Psoas muscle (tissue), 8 donors: ENCODE data around the gene DRC1. TPM values are rescaled to one million over a fixed set of nuclear protein-coding genes. Genes with fewer than 3 reads are reported as not detected.

Source experiments
- ATAC-seq, 4 donors: fragments of 200-7000 bp; cut with Tn5 transposase; one replicate each; pipeline ENCODE4 v1.9.1; 2020; ENCODE audit warnings: moderate library complexity in 3 of 4, mild to moderate bottlenecking in 2 of 4
- DNase-seq, 2 donors: peaks; one replicate each; pipeline ENCODE4 v3.0.0-alpha.2; 2020
- H3K27ac ChIP-seq: fragments of 200-600 bp; one replicate; pipeline ENCODE4 v1.8.0; 2022
- H3K27me3 ChIP-seq, 3 donors: fragments of 200-600 bp in 1 of 3; one replicate each; pipeline versions ENCODE4 v1.6.1 to v1.8.0; 2013 to 2022; ENCODE audit warnings: low read length in 2 of 3, mild to moderate bottlenecking in 2 of 3, moderate library complexity in 1 of 3; ENCODE audit not compliant: insufficient read depth in 3 of 3
- H3K36me3 ChIP-seq, 2 donors: fragments of 200-600 bp in 1 of 2; one replicate each; pipeline versions ENCODE4 v1.6.1 to v1.8.0; 2013 to 2022; ENCODE audit warnings: low read depth in 1 of 2, mild to moderate bottlenecking in 1 of 2, moderate library complexity in 1 of 2; ENCODE audit not compliant: insufficient read depth in 1 of 2
- H3K4me1 ChIP-seq: fragments of 200-600 bp; one replicate; pipeline ENCODE4 v1.8.0; 2022
- H3K4me3 ChIP-seq: fragments of 200-600 bp; one replicate; pipeline ENCODE4 v1.8.0; 2022; ENCODE audit warnings: mild to moderate bottlenecking
- H3K9me3 ChIP-seq: fragments of 200-600 bp; one replicate; pipeline ENCODE4 v1.8.0; 2022
- CTCF ChIP-seq: fragments of 200-600 bp; IDR thresholded peaks from one replicate; pipeline ENCODE4 v1.8.0; 2022; ENCODE audit warnings: antibody characterized with exemption
- WGBS, 3 donors: extraction: QIAGEN DNeasy Blood & Tissue Kit; methylation state at CpG; one replicate each; pipeline versions ENCODE4 v1.1.6 to v1.1.7; 2013; 5-methylcytosine and 5-hydroxymethylcytosine counted together
- intact Hi-C, 2 donors: fragments of 100-400 bp; cut with DNase I; formaldehyde crosslinking; loops; one replicate each; pipeline versions ENCODE4 v1.11.0 to v1.14.2; 2022
- polyA plus RNA-seq, 3 donors: library from polyadenylated mRNA; stranded (reverse); fragments of 200-250 nt; gene quantifications; one replicate each; pipeline ENCODE4 v1.2.3, GENCODE V29; 2013
- total RNA-seq, 4 donors: library from RNA; stranded (reverse); fragmentation: NEBNext Ultra II Directional in 2 of 4; extraction: Animal tissue kit (Norgen Biotek cat#: 25700) in 2 of 4; gene quantifications; one replicate each; pipeline versions ENCODE4 v1.2.1 to v1.2.4, GENCODE V29; 2021 to 2023
- donor health status: healthy with polysubstance abuse.
- donor health status: DM: no; HTN: no; CAD: no; lungs with moderate emphysema.
- donor health status: Bipolar disorder and iron deficiency.
- donor health status: healthy.
- donor health status: DM: yes; HTN: yes; CAD: no.
- donor health status: DM: no; HTN: no; CAD: no.
- donor health status: DM: no; HTN: no; CAD: no.
- donor health status: DM: yes; HTN: yes; CAD: no.

DRC1 gene
- total and polyA plus RNA-seq, 7 donors: 0.04 to 0.15 (median 0.08) TPM; not detected in 3

GRCh38 chr2:26491563-26492167 is 89.9 kb downstream of the DRC1 start:
- no peak for DNase-seq

GRCh38 chr2:26492749-26493515 is 91.2 kb downstream of the DRC1 start:
- no peak for ATAC-seq
- H3K36me3 ChIP-seq: no peaks in the 10 kb centered on the region
- no peak overlapping the region for H3K4me3 ChIP-seq
- intact Hi-C loops: no loop called here
- H3K27me3 ChIP-seq: no peaks in the 10 kb centered on the region
- H3K4me1 ChIP-seq: peaks cover 4% of the 10 kb centered on the region
- WGBS, 3 donors: 89 to 93% (median 90%) methylated on average over 7 of the region's 7 CpGs
- no peak overlapping the region for H3K27ac ChIP-seq
- TF ChIP-seq CTCF: no peak
- peak in 1 of 2 donors; percentile 38 for DNase-seq
- H3K9me3 ChIP-seq: no peaks in the 10 kb centered on the region

More at GRCh38 chr2:26491563-26492167, 89.9 kb downstream of the DRC1 start:
- Histone ChIP-seq H3K9me3 (no peaks in the 10 kb centered on the region), H3K27me3 (no peaks in the 10 kb centered on the region), H3K4me1 (peaks cover 4% of the 10 kb centered on the region), H3K27ac (no peak overlapping the region), H3K4me3 (no peak overlapping the region), H3K36me3 (no peaks in the 10 kb centered on the region)
- 52 to 61% (median 56%) methylated on average over 8 of the region's 8 CpGs for WGBS, 3 donors
- intact Hi-C loops: no loop called here
- TF ChIP-seq CTCF: no peak
- ATAC-seq: no peak

GRCh38 chr2:26493566-26493965 is 91.8 kb downstream of the DRC1 start:
- Histone ChIP-seq H3K36me3 (no peaks in the 10 kb centered on the region), H3K27me3 (no peaks in the 10 kb centered on the region), H3K9me3 (no peaks in the 10 kb centered on the region), H3K4me1 (peaks cover 4% of the 10 kb centered on the region), H3K4me3 (no peak overlapping the region), H3K27ac (no peak overlapping the region)
- ATAC-seq (no peak), DNase-seq (no peak)
- no peak for TF ChIP-seq CTCF
- 93 to 94% (median 94%) methylated on average over 10 of the region's 10 CpGs for WGBS, 3 donors
- intact Hi-C loops: no loop called here

GRCh38 chr2:26494199-26494598 is 92.5 kb downstream of the DRC1 start:
- Histone ChIP-seq H3K4me3 (no peak overlapping the region), H3K36me3 (no peaks in the 10 kb centered on the region), H3K9me3 (no peaks in the 10 kb centered on the region), H3K4me1 (peaks cover 4% of the 10 kb centered on the region), H3K27me3 (no peaks in the 10 kb centered on the region), H3K27ac (no peak overlapping the region)
- 59 to 77% (median 70%) methylated on average over 4 of the region's 4 CpGs for WGBS, 3 donors
- ATAC-seq (peak in 3 of 4 donors; percentile 12 to 35 (median 27)), DNase-seq (peak in 1 of 2 donors; percentile 37)
- intact Hi-C loops: no loop called here
- no peak for TF ChIP-seq CTCF
